A549 (cell line): ENCODE results near the gene ZBTB39. TPM values are rescaled to one million over a fixed set of nuclear protein-coding genes. Genes with fewer than 3 reads are reported as not detected.

Experiments
- ATAC-seq, 2 experiments: fragments of 200-7000 bp in 1 of 2; fragments of >200 bp in 1 of 2; cut with Nextera tagmentation in 1 of 2; cut with Tn5 transposase in 1 of 2; 3 replicates each; pipeline versions ENCODE4 v1.8.0 to v1.9.1; 2018 to 2020; ENCODE audit warnings: mild to moderate bottlenecking in 1 of 2, moderate library complexity in 1 of 2
- CTCF ChIA-PET: fragments of 300-600 bp; sonication (Branson Sonifier 250); formaldehyde crosslinking; extraction: SDS; loops from one replicate; lab custom pipeline; 2021; ENCODE audit warnings: antibody characterized with exemption, inconsistent platforms; lab: Yijun Ruan, JAX
- POLR2A ChIA-PET: fragments of 350-600 bp; formaldehyde crosslinking; extraction: SDS; loops from one replicate; lab custom pipeline; 2021; ENCODE audit warnings: antibody characterized with exemption, inconsistent platforms; lab: Yijun Ruan, JAX
- DNase-seq, 2 experiments: peaks; one replicate each; pipeline versions ENCODE4 v3.0.0 to v3.0.0-alpha.2; 2011 to 2016; ENCODE audit warnings: low read depth in 1 of 2, low spot score in 1 of 2
- FAIRE-seq: peaks from 2 replicates; lab custom pipeline; 2011; peaks lifted over from hg19 to GRCh38; lab: Jason Lieb, UNC
- H3K27ac ChIP-seq, 2 experiments: fragments of >200 bp; sonication (Bioruptor Twin); formaldehyde crosslinking; 3 replicates each; pipeline ENCODE4 v1.5.1; 2016 to 2017
- H3K4me1 ChIP-seq: fragments of >200 bp; sonication (Bioruptor Twin); formaldehyde crosslinking; 3 replicates; pipeline ENCODE4 v1.6.1; 2016
- H3K4me2 ChIP-seq: fragments of >200 bp; sonication (Bioruptor Twin); formaldehyde crosslinking; 3 replicates; pipeline ENCODE4 v1.6.1; 2016
- H3K4me3 ChIP-seq: fragments of >200 bp; sonication (Bioruptor Twin); formaldehyde crosslinking; 3 replicates; pipeline ENCODE4 v1.5.1; 2016
- H3K9me3 ChIP-seq: fragments of >200 bp; sonication (Bioruptor Twin); formaldehyde crosslinking; 3 replicates; pipeline ENCODE4 v1.6.1; 2016
- CBX2 ChIP-seq: fragments of 200-600 bp; sonication (generic); IDR thresholded peaks from 2 replicates; pipeline ENCODE4 v1.6.1; 2016; ENCODE audit warnings: low read depth, mild to moderate bottlenecking, borderline replicate concordance
- CHD2 ChIP-seq: fragments of 150-350 bp; IDR thresholded peaks from 2 replicates; pipeline ENCODE4 v1.6.1; 2014; ENCODE audit warnings: low read length; ENCODE audit not compliant: partially characterized antibody
- FOSB ChIP-seq: fragments of 250-450 bp; sonication (Bioruptor Pico); IDR thresholded peaks from 2 replicates; pipeline ENCODE4 v1.5.0; 2020; ENCODE audit warnings: mild to moderate bottlenecking, moderate library complexity
- FOSL2 ChIP-seq, 2 experiments: fragments of 450-650 bp in 1 of 2; fragments of >200 bp in 1 of 2; sonication (Bioruptor Twin) in 1 of 2; formaldehyde crosslinking; IDR thresholded peaks; 2 replicates each; pipeline versions ENCODE4 v1.5.0 to v1.6.1; 2016 to 2020; ENCODE audit warnings: mild to moderate bottlenecking in 1 of 2, moderate library complexity in 1 of 2
- MAFK ChIP-seq: fragments of 450-650 bp; IDR thresholded peaks from 2 replicates; pipeline ENCODE4 v1.6.1; 2014; ENCODE audit not compliant: partially characterized antibody
- MAZ ChIP-seq: fragments of 150-350 bp; IDR thresholded peaks from 2 replicates; pipeline ENCODE4 v1.6.1; 2014; ENCODE audit warnings: antibody characterized with exemption, low read depth, low read length, borderline replicate concordance
- NR3C1 ChIP-seq: fragments of >200 bp; sonication (Bioruptor Twin); formaldehyde crosslinking; IDR thresholded peaks from 3 replicates; pipeline ENCODE4 v1.6.1; 2017
- POLR2AphosphoS2 ChIP-seq: conservative IDR thresholded peaks from 2 replicates; pipeline ENCODE4 v1.6.1; 2012; ENCODE audit warnings: low read length, improper control_type of control experiment, inconsistent platforms
- SMC3 ChIP-seq: fragments of >200 bp; sonication (Bioruptor Twin); formaldehyde crosslinking; IDR thresholded peaks from 3 replicates; pipeline ENCODE4 v1.6.1; 2018; ENCODE audit warnings: inconsistent platforms
- TP53 ChIP-seq: fragments of 250-450 bp; sonication (Bioruptor Pico); IDR thresholded peaks from 2 replicates; pipeline ENCODE4 v1.5.0; 2021; ENCODE audit warnings: mild to moderate bottlenecking, moderate library complexity
- ZC3H11A ChIP-seq: fragments of 450-650 bp; IDR thresholded peaks from 2 replicates; pipeline ENCODE4 v1.6.1; 2014; ENCODE audit warnings: antibody characterized with exemption, mild to moderate bottlenecking
- ZFP36 ChIP-seq: fragments of 450-650 bp; IDR thresholded peaks from 2 replicates; pipeline ENCODE4 v1.6.1; 2014; ENCODE audit warnings: borderline replicate concordance; ENCODE audit not compliant: partially characterized antibody
- ZSCAN20 ChIP-seq: fragments of 250-450 bp; sonication (Bioruptor Pico); IDR thresholded peaks from 2 replicates; pipeline ENCODE4 v1.8.0; 2022; ENCODE audit warnings: mild to moderate bottlenecking, moderate library complexity
- WGBS: methylation state at CpG from one replicate; pipeline ENCODE4 v1.1.6; 2017; ENCODE audit errors: missing lambda C conversion rate; 5-methylcytosine and 5-hydroxymethylcytosine counted together
- polyA plus RNA-seq, 4 experiments: library from polyadenylated mRNA; depleted of rRNA in 3 of 4; stranded (reverse); fragments of >200 nt; fragmentation: RNase III in 1 of 4; extraction: RNeasy Plus Mini Kit Qiagen cat#74134 plus additional on column Dnase treatment in 1 of 4; gene quantifications; 2 replicates in 3 of 4; 3 replicates in 1 of 4; pipeline ENCODE4 v1.2.3, GENCODE V29; 2011 to 2017
- TF ChIP-seq, protein P1 (sequence below): IDR thresholded peaks from 2 replicates; pipeline ENCODE4 v1.6.1; 2012
- TF ChIP-seq, protein P2 (sequence below): fragments of 200-600 bp; sonication (generic); IDR thresholded peaks from 2 replicates; pipeline ENCODE4 v1.6.1; 2016; ENCODE audit warnings: antibody characterized with exemption, mild to moderate bottlenecking, moderate library complexity
- TF ChIP-seq, protein P3 (sequence below): IDR thresholded peaks from 2 replicates; pipeline ENCODE4 v1.6.1; 2012

ZBTB39 gene
- polyA plus RNA-seq, 2 of the 4 experiments (the other 2 are of a cell fraction), result 4.7 to 9.5 TPM

DNA sequence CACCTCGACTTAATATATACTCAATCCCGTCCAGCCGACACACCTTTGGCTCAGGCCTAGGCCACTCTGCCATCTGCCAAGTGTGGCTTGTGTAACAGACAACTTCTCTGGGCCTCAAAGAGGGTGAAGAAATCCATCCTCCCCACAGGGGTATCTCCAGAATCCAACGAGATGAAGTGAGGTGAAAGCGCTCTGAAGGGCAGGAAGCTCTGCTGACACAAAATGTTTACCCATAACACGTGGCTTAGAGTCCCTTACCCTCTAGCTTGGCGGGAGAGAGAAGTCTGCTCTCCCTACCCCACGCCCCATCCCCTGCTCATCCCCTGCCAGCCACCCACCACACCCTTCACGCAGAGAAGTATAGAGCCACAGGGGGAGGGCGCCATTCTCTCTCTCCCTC is 13.0 kb downstream of the ZBTB39 start:
- 73% methylated on average over 10 of the region's 10 CpGs for WGBS
- TF ChIP-seq SMC3 (no peak), MAFK (no peak), MAZ (no peak)
- CTCF ChIA-PET, result interaction anchor here (1.1 to 5.4 kb wide), 8 partner anchors 11 to 239 kb away, joined by 3 to 57 read pairs (median 6); partner anchors contain the start of gene ZBTB39
- no peak for FAIRE-seq
- ATAC-seq, result no peak
- Histone ChIP-seq H3K4me1 (0 out of 3 replicates have a peak, but pooled peaks cover 6% of the 10 kb centered on the region), H3K4me2 (no peak overlapping the region), H3K27ac (no peak overlapping the region), H3K9me3 (no peaks in the 10 kb centered on the region), H3K4me3 (no peak overlapping the region)
- no peak for DNase-seq
- POLR2A ChIA-PET, result no interaction called here

DNA sequence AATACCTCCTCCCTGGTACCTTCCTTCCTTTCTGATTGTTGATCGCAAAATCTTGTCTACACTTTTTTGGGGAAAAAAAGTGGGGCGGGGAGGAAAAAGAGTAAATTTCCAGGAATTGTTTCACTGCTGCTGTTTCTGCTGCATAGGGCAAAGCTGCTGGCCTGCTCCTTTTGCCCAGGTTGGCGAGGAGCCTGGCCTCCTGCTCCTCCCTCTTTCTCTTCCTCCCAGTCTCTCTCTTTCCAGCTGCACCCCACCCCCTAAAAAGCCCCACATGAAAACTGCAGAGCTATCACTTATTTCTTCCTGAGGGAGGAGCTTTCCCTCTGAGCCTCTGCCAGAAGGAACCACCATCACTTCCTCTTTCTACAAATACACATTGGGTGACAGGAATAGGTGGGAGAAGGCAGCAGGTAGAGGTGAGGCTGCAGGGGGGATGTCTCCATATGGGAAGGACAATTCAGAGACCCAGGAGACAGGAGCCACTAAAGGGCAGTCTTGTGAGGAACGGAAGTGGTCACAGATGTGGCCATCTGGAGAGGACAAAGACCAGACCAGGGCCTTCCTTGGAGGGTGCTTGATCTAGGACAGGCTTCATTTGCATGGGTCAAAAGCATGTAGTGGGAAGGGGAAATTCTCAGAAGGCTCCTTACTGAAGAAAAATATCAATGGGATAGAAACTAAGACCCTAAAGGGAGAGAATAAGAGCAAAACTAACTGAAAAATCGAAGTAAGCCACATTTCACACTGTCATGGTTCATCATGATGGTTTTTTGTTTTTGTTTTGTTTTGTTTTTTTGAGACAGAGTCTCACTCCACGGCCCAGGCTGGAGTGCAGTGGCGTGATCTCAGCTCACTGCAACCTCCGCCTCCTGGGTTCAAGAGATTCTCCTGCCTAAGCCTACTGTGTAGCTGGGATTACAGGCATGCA is 14.8 kb downstream of the ZBTB39 start:
- FAIRE-seq, result no peak
- H3K4me2 ChIP-seq, result no peak overlapping the region
- TF ChIP-seq TP53 (CRISPR knock-in tag) (no peak), MAFK (peak; percentile 23), FOSB (CRISPR knock-in tag) (no peak), ZFP36 (no peak), CHD2 (no peak), NR3C1 (no peak)
- TF ChIP-seq, protein P1, sequence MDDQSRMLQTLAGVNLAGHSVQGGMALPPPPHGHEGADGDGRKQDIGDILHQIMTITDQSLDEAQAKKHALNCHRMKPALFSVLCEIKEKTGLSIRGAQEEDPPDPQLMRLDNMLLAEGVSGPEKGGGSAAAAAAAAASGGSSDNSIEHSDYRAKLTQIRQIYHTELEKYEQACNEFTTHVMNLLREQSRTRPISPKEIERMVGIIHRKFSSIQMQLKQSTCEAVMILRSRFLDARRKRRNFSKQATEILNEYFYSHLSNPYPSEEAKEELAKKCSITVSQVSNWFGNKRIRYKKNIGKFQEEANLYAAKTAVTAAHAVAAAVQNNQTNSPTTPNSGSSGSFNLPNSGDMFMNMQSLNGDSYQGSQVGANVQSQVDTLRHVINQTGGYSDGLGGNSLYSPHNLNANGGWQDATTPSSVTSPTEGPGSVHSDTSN, result no peak
- TF ChIP-seq, all 56 proteins: peak for 1
- Histone ChIP-seq H3K4me3 (no peak overlapping the region), H3K4me1 (0 out of 3 replicates have a peak, but pooled peaks cover 6% of the 10 kb centered on the region), H3K9me3 (no peaks in the 10 kb centered on the region), H3K27ac (no peak overlapping the region)
- ATAC-seq (no peak), DNase-seq (no peak)
- WGBS, result 80% methylated on average over 8 of the region's 8 CpGs
- ChIA-PET CTCF (interaction anchor here (1.3 to 5.4 kb wide), 4 partner anchors 13 to 152 kb away, joined by 3 to 57 read pairs (median 4); partner anchors contain the start of gene ZBTB39), POLR2A (no interaction called here)

DNA sequence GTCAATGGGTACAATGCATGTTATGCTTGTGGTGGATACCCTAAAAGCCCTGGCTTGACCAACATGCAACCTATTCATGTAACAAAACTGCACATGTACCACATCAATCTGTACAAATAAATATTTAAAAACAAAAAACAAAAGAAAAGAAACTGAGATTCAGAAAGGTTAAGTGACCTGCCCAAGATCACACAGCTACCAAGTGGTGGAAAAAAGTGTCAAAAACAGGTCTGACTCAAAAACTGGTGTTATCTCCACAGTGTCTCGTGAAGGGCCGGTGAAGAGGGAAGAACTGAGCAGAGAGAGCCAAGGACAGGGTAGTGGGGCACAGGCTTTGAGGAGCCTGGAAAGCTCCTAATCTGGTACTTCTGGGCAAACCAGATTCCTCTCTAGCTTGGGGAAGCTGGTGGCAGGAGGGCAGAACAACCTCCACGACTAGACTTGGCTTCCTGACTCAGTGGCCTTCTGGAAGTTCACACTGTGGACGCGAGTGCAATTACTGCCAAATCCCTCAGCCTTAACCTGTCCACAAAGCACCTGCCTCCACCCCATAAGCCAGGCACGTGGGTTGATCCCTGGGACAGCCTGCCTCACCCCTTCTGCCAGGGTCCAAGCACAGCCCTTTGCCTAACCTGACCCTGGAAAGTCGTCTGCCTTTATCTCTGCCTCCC is 15.6 kb downstream of the ZBTB39 start:
- CTCF ChIA-PET, result interaction anchor here (2.1 to 5.4 kb wide), 2 partner anchors 13 to 151 kb away, joined by 5 to 57 read pairs; partner anchors contain the start of gene ZBTB39
- no peak overlapping the region for H3K4me2 ChIP-seq

More for the DNA sequence above, 15.6 kb downstream of the ZBTB39 start:
- 68% methylated on average over 7 of the region's 7 CpGs for WGBS
- no peak for DNase-seq
- ATAC-seq, result no peak
- no peaks in the 10 kb centered on the region for H3K9me3 ChIP-seq
- H3K4me3 ChIP-seq, result no peak overlapping the region
- POLR2A ChIA-PET, result no interaction called here
- FAIRE-seq, result no peak
- H3K4me1 ChIP-seq, result peaks cover 11% of the 10 kb centered on the region; the same call in 2 of the 3 replicates
- no peak overlapping the region for H3K27ac ChIP-seq
- TF ChIP-seq CBX2 (no peak), ZSCAN20 (CRISPR knock-in tag) (no peak), SMC3 (no peak), POLR2AphosphoS2 (no peak), FOSL2 (IDR thresholded peaks at IDR 0.05) (no peak), FOSL2 (CRISPR knock-in tag; IDR thresholded peaks at IDR 0.05) (no peak), ZC3H11A (no peak)
- TF ChIP-seq, protein P2, sequence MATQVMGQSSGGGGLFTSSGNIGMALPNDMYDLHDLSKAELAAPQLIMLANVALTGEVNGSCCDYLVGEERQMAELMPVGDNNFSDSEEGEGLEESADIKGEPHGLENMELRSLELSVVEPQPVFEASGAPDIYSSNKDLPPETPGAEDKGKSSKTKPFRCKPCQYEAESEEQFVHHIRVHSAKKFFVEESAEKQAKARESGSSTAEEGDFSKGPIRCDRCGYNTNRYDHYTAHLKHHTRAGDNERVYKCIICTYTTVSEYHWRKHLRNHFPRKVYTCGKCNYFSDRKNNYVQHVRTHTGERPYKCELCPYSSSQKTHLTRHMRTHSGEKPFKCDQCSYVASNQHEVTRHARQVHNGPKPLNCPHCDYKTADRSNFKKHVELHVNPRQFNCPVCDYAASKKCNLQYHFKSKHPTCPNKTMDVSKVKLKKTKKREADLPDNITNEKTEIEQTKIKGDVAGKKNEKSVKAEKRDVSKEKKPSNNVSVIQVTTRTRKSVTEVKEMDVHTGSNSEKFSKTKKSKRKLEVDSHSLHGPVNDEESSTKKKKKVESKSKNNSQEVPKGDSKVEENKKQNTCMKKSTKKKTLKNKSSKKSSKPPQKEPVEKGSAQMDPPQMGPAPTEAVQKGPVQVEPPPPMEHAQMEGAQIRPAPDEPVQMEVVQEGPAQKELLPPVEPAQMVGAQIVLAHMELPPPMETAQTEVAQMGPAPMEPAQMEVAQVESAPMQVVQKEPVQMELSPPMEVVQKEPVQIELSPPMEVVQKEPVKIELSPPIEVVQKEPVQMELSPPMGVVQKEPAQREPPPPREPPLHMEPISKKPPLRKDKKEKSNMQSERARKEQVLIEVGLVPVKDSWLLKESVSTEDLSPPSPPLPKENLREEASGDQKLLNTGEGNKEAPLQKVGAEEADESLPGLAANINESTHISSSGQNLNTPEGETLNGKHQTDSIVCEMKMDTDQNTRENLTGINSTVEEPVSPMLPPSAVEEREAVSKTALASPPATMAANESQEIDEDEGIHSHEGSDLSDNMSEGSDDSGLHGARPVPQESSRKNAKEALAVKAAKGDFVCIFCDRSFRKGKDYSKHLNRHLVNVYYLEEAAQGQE, result no peak
- TF ChIP-seq, protein P3, sequence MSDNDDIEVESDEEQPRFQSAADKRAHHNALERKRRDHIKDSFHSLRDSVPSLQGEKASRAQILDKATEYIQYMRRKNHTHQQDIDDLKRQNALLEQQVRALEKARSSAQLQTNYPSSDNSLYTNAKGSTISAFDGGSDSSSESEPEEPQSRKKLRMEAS, result no peak
